RWPE2 (cell line): ENCODE data around the gene TMEM63A.

Experiments used
- ATAC-seq: fragments of 200-7000 bp; cut with Tn5 transposase; 3 replicates; pipeline ENCODE4 v1.9.1; 2021; ENCODE audit warnings: low read depth
- DNase-seq: peaks from one replicate; pipeline ENCODE4 v3.0.0-alpha.2; 2020; ENCODE audit warnings: low spot score
- H3K27ac ChIP-seq: fragments of 450-650 bp; 2 replicates; pipeline ENCODE4 v1.5.1; 2017; ENCODE audit warnings: mild to moderate bottlenecking; ENCODE audit not compliant: poor library complexity, severe bottlenecking
- H3K27me3 ChIP-seq: fragments of 250-450 bp; sonication (Bioruptor Pico); 2 replicates; pipeline ENCODE4 v1.5.1; 2021; ENCODE audit warnings: mild to moderate bottlenecking, moderate library complexity; ENCODE audit not compliant: insufficient read depth, poor library complexity, severe bottlenecking
- H3K36me3 ChIP-seq: fragments of 250-450 bp; sonication (Bioruptor Pico); 2 replicates; pipeline ENCODE4 v1.5.1; 2020; ENCODE audit warnings: low read depth, mild to moderate bottlenecking, moderate library complexity
- H3K4me1 ChIP-seq: fragments of 250-450 bp; sonication (Bioruptor Pico); 2 replicates; pipeline ENCODE4 v1.5.1; 2021; ENCODE audit warnings: mild to moderate bottlenecking, moderate library complexity; ENCODE audit not compliant: insufficient read depth, poor library complexity, severe bottlenecking
- H3K4me3 ChIP-seq: fragments of 250-450 bp; sonication (Bioruptor Pico); 2 replicates; pipeline ENCODE4 v1.5.1; 2021; ENCODE audit warnings: mild to moderate bottlenecking, moderate library complexity; ENCODE audit not compliant: severe bottlenecking
- H3K9me3 ChIP-seq: fragments of 250-450 bp; sonication (Bioruptor Pico); 2 replicates; pipeline ENCODE4 v1.5.1; 2021; ENCODE audit warnings: mild to moderate bottlenecking, moderate library complexity; ENCODE audit not compliant: severe bottlenecking
- CTCF ChIP-seq: fragments of 450-650 bp; IDR thresholded peaks from one replicate; pipeline ENCODE4 v1.5.1; 2017; ENCODE audit warnings: mild to moderate bottlenecking, moderate library complexity; ENCODE audit not compliant: poor library complexity, severe bottlenecking

Gene TMEM63A

GRCh38 chr1:225914947-225915346, 32.8 kb upstream of the TMEM63A start:
- DNase-seq = no peak
- H3K9me3 ChIP-seq = no peaks in the 10 kb centered on the region
- H3K27ac ChIP-seq = no peak overlapping the region
- no peak overlapping the region for H3K4me3 ChIP-seq
- ATAC-seq = no peak
- H3K4me1 ChIP-seq = peaks cover 8% of the 10 kb centered on the region
- no peak for TF ChIP-seq CTCF
- no peaks in the 10 kb centered on the region for H3K27me3 ChIP-seq
- H3K36me3 ChIP-seq = peaks cover 5% of the 10 kb centered on the region; the same call in 1 of the 2 replicates

- Histone ChIP-seq H3K9me3 (no peaks in the 10 kb centered on the region), H3K4me1 (peaks cover 2% of the 10 kb centered on the region), H3K27me3 (no peaks in the 10 kb centered on the region), H3K4me3 (no peak overlapping the region), H3K36me3 (no peaks in the 10 kb centered on the region; the same call in 1 of the 2 replicates), H3K27ac (no peak overlapping the region)
- ATAC-seq (no peak), DNase-seq (no peak)
- no peak for TF ChIP-seq CTCF
Measured at GRCh38 chr1:225914391-225914790, 32.2 kb upstream of the TMEM63A start.

- TF ChIP-seq CTCF = peak; percentile 81
- Histone ChIP-seq H3K4me1 (no peaks in the 10 kb centered on the region), H3K9me3 (no peaks in the 10 kb centered on the region), H3K36me3 (no peaks in the 10 kb centered on the region), H3K27me3 (no peaks in the 10 kb centered on the region), H3K4me3 (no peak overlapping the region), H3K27ac (no peak overlapping the region)
- DNase-seq (no peak), ATAC-seq (peak; percentile 67; the same call in 1 of the 3 replicates)
Measured at GRCh38 chr1:225911191-225912130, 29.3 kb upstream of the TMEM63A start.

GRCh38 chr1:225909477-225909876, 27.3 kb upstream of the TMEM63A start:
- ATAC-seq = no peak
- H3K9me3 ChIP-seq = no peaks in the 10 kb centered on the region
- no peaks in the 10 kb centered on the region for H3K36me3 ChIP-seq
- H3K27ac ChIP-seq = no peak overlapping the region
- H3K4me3 ChIP-seq = no peak overlapping the region
- H3K27me3 ChIP-seq = no peaks in the 10 kb centered on the region
- DNase-seq = no peak
- no peak for TF ChIP-seq CTCF
- no peaks in the 10 kb centered on the region for H3K4me1 ChIP-seq

- Histone ChIP-seq H3K27me3 (no peaks in the 10 kb centered on the region), H3K4me3 (no peak overlapping the region), H3K9me3 (no peaks in the 10 kb centered on the region), H3K27ac (no peak overlapping the region), H3K36me3 (no peaks in the 10 kb centered on the region), H3K4me1 (no peaks in the 10 kb centered on the region)
- ATAC-seq = no peak
- TF ChIP-seq CTCF = no peak
- DNase-seq = no peak
Measured at GRCh38 chr1:225908773-225909172, 26.6 kb upstream of the TMEM63A start.
